Measurements from ENCODE around the gene ITPK1.
A peak's percentile ranks its signal among the peaks of the same experiment; 100 is the strongest.

The ITPK1 gene

GRCh38 chr14:93059917-93060545 is 55.7 kb downstream of the ITPK1 start:
- Histone ChIP-seq H3K27ac (ENCODE audit: low read length) (no peak overlapping the region), H3K4me1 (ENCODE audit: control insufficient read depth, insufficient read depth, low read length) (peaks cover 74% of the 10 kb centered on the region), H3K36me3 (ENCODE audit: control insufficient read depth in 2 of 2, insufficient read depth in 2 of 2, low read length in 2 of 2) (no peaks in the 10 kb centered on the region), H3K4me3 (ENCODE audit: low read length in 2 of 2) (no peak overlapping the region), H3K9ac (ENCODE audit: low read length in 2 of 2) (no peak overlapping the region), H3K9me3 (ENCODE audit: control insufficient read depth in 2 of 2, low read length in 2 of 2) (no peaks in the 10 kb centered on the region), H3K27me3 (ENCODE audit: control insufficient read depth in 1 of 2, insufficient read depth in 2 of 2, low read length in 2 of 2) (no peaks in the 10 kb centered on the region)

GRCh38 chr14:93059260-93059659 is 56.5 kb downstream of the ITPK1 start:
- Histone ChIP-seq H3K9me3 (ENCODE audit: control insufficient read depth in 2 of 2, low read length in 2 of 2) (no peaks in the 10 kb centered on the region), H3K4me1 (ENCODE audit: control insufficient read depth, insufficient read depth, low read length) (peaks cover 70% of the 10 kb centered on the region), H3K4me3 (ENCODE audit: low read length in 2 of 2) (no peak overlapping the region), H3K27ac (ENCODE audit: low read length) (no peak overlapping the region), H3K27me3 (ENCODE audit: control insufficient read depth in 1 of 2, insufficient read depth in 2 of 2, low read length in 2 of 2) (no peaks in the 10 kb centered on the region), H3K9ac (ENCODE audit: low read length in 2 of 2) (no peak overlapping the region), H3K36me3 (ENCODE audit: control insufficient read depth in 2 of 2, insufficient read depth in 2 of 2, low read length in 2 of 2) (no peaks in the 10 kb centered on the region)

GRCh38 chr14:93057586-93058280 is 58.0 kb downstream of the ITPK1 start:
- Histone ChIP-seq H3K4me1 (ENCODE audit: control insufficient read depth, insufficient read depth, low read length) (peaks cover 58% of the 10 kb centered on the region), H3K27ac (ENCODE audit: low read length) (peak overlapping the region; percentile 49), H3K36me3 (ENCODE audit: control insufficient read depth in 2 of 2, insufficient read depth in 2 of 2, low read length in 2 of 2) (no peaks in the 10 kb centered on the region), H3K4me3 (ENCODE audit: low read length in 2 of 2) (peak overlapping the region in 1 of 2 donors; percentile 22), H3K9me3 (ENCODE audit: control insufficient read depth in 2 of 2, low read length in 2 of 2) (no peaks in the 10 kb centered on the region), H3K9ac (ENCODE audit: low read length in 2 of 2) (peak overlapping the region in 1 of 2 donors; percentile 42), H3K27me3 (ENCODE audit: control insufficient read depth in 1 of 2, insufficient read depth in 2 of 2, low read length in 2 of 2) (no peaks in the 10 kb centered on the region)

- Histone ChIP-seq H3K9ac (ENCODE audit: low read length in 2 of 2) (peak overlapping the region in 1 of 2 donors; percentile 42), H3K36me3 (ENCODE audit: control insufficient read depth in 2 of 2, insufficient read depth in 2 of 2, low read length in 2 of 2) (no peaks in the 10 kb centered on the region), H3K27ac (ENCODE audit: low read length) (peak overlapping the region; percentile 49), H3K9me3 (ENCODE audit: control insufficient read depth in 2 of 2, low read length in 2 of 2) (no peaks in the 10 kb centered on the region), H3K27me3 (ENCODE audit: control insufficient read depth in 1 of 2, insufficient read depth in 2 of 2, low read length in 2 of 2) (no peaks in the 10 kb centered on the region), H3K4me1 (ENCODE audit: control insufficient read depth, insufficient read depth, low read length) (peaks cover 53% of the 10 kb centered on the region), H3K4me3 (ENCODE audit: low read length in 2 of 2) (peak overlapping the region in 1 of 2 donors; percentile 22)
These were observed 58.7 kb downstream of the ITPK1 start for GRCh38 chr14:93056840-93057585.

- Histone ChIP-seq H3K9me3 (ENCODE audit: control insufficient read depth in 2 of 2, low read length in 2 of 2) (no peaks in the 10 kb centered on the region), H3K27ac (ENCODE audit: low read length) (peak overlapping the region; percentile 49), H3K27me3 (ENCODE audit: control insufficient read depth in 1 of 2, insufficient read depth in 2 of 2, low read length in 2 of 2) (no peaks in the 10 kb centered on the region), H3K4me3 (ENCODE audit: low read length in 2 of 2) (peak overlapping the region in 1 of 2 donors; percentile 3), H3K9ac (ENCODE audit: low read length in 2 of 2) (no peak overlapping the region), H3K4me1 (ENCODE audit: control insufficient read depth, insufficient read depth, low read length) (peaks cover 51% of the 10 kb centered on the region), H3K36me3 (ENCODE audit: control insufficient read depth in 2 of 2, insufficient read depth in 2 of 2, low read length in 2 of 2) (no peaks in the 10 kb centered on the region)
These were observed 59.4 kb downstream of the ITPK1 start for GRCh38 chr14:93056166-93056839.

- Histone ChIP-seq H3K4me1 (ENCODE audit: control insufficient read depth, insufficient read depth, low read length) (peaks cover 47% of the 10 kb centered on the region), H3K27me3 (ENCODE audit: control insufficient read depth in 1 of 2, insufficient read depth in 2 of 2, low read length in 2 of 2) (no peaks in the 10 kb centered on the region), H3K36me3 (ENCODE audit: control insufficient read depth in 2 of 2, insufficient read depth in 2 of 2, low read length in 2 of 2) (no peaks in the 10 kb centered on the region), H3K4me3 (ENCODE audit: low read length in 2 of 2) (no peak overlapping the region), H3K27ac (ENCODE audit: low read length) (no peak overlapping the region), H3K9me3 (ENCODE audit: control insufficient read depth in 2 of 2, low read length in 2 of 2) (no peaks in the 10 kb centered on the region), H3K9ac (ENCODE audit: low read length in 2 of 2) (no peak overlapping the region)
These were observed 60.0 kb downstream of the ITPK1 start for GRCh38 chr14:93055651-93056115.

GRCh38 chr14:93054876-93055275 is 60.8 kb downstream of the ITPK1 start:
- H3K36me3 ChIP-seq (ENCODE audit: control insufficient read depth in 2 of 2, insufficient read depth in 2 of 2, low read length in 2 of 2), result no peaks in the 10 kb centered on the region
- no peak overlapping the region for H3K9ac ChIP-seq (ENCODE audit: low read length in 2 of 2)
- H3K27ac ChIP-seq (ENCODE audit: low read length), result no peak overlapping the region
- H3K9me3 ChIP-seq (ENCODE audit: control insufficient read depth in 2 of 2, low read length in 2 of 2), result no peaks in the 10 kb centered on the region
- H3K4me1 ChIP-seq (ENCODE audit: control insufficient read depth, insufficient read depth, low read length), result peaks cover 47% of the 10 kb centered on the region
- H3K27me3 ChIP-seq (ENCODE audit: control insufficient read depth in 1 of 2, insufficient read depth in 2 of 2, low read length in 2 of 2), result no peaks in the 10 kb centered on the region
- no peak overlapping the region for H3K4me3 ChIP-seq (ENCODE audit: low read length in 2 of 2)

- H3K27ac ChIP-seq (ENCODE audit: low read length), result no peak overlapping the region
These were observed 61.7 kb downstream of the ITPK1 start for GRCh38 chr14:93054006-93054405.

GRCh38 chr14:93051600-93052546 is 63.9 kb downstream of the ITPK1 start:
- H3K9me3 ChIP-seq (ENCODE audit: control insufficient read depth in 2 of 2, low read length in 2 of 2), result no peaks in the 10 kb centered on the region
- H3K27ac ChIP-seq (ENCODE audit: low read length), result no peak overlapping the region
- H3K9ac ChIP-seq (ENCODE audit: low read length in 2 of 2), result no peak overlapping the region
- H3K36me3 ChIP-seq (ENCODE audit: control insufficient read depth in 2 of 2, insufficient read depth in 2 of 2, low read length in 2 of 2), result no peaks in the 10 kb centered on the region
- no peaks in the 10 kb centered on the region for H3K27me3 ChIP-seq (ENCODE audit: control insufficient read depth in 1 of 2, insufficient read depth in 2 of 2, low read length in 2 of 2)
- H3K4me3 ChIP-seq (ENCODE audit: low read length in 2 of 2), result no peak overlapping the region
- H3K4me1 ChIP-seq (ENCODE audit: control insufficient read depth, insufficient read depth, low read length), result peaks cover 48% of the 10 kb centered on the region

More at GRCh38 chr14:93054006-93054405, 61.7 kb downstream of the ITPK1 start:
- Histone ChIP-seq H3K9ac (ENCODE audit: low read length in 2 of 2) (no peak overlapping the region), H3K36me3 (ENCODE audit: control insufficient read depth in 2 of 2, insufficient read depth in 2 of 2, low read length in 2 of 2) (no peaks in the 10 kb centered on the region), H3K9me3 (ENCODE audit: control insufficient read depth in 2 of 2, low read length in 2 of 2) (no peaks in the 10 kb centered on the region), H3K27me3 (ENCODE audit: control insufficient read depth in 1 of 2, insufficient read depth in 2 of 2, low read length in 2 of 2) (no peaks in the 10 kb centered on the region), H3K4me3 (ENCODE audit: low read length in 2 of 2) (no peak overlapping the region), H3K4me1 (ENCODE audit: control insufficient read depth, insufficient read depth, low read length) (peaks cover 54% of the 10 kb centered on the region)

Data from stomach smooth muscle (tissue), 2 donors.